H9 (cell line): ENCODE results near the gene PTPN23. TPM values are rescaled to one million over a fixed set of nuclear protein-coding genes. Genes with fewer than 3 reads are reported as not detected.

Source experiments
- DNase-seq: peaks from one replicate; pipeline ENCODE4 v3.0.0-alpha.2; 2017
- H2AFZ ChIP-seq: one replicate; pipeline ENCODE4 v1.6.1; 2013; ENCODE audit warnings: mild to moderate bottlenecking, low read length, control low read depth, moderate library complexity
- H2AK5ac ChIP-seq: 2 replicates; pipeline ENCODE4 v1.6.1; 2013; ENCODE audit warnings: low read length, control low read depth, mixed read lengths; ENCODE audit not compliant: insufficient read length
- H2BK120ac ChIP-seq: one replicate; pipeline ENCODE4 v1.6.1; 2013; ENCODE audit warnings: low read depth, mild to moderate bottlenecking, low read length, control low read depth, inconsistent platforms; ENCODE audit not compliant: poor library complexity, severe bottlenecking
- H2BK12ac ChIP-seq: 2 replicates; pipeline ENCODE4 v1.6.1; 2013; ENCODE audit warnings: low read length, control low read depth, mixed read lengths, low read depth; ENCODE audit not compliant: insufficient read length
- H2BK15ac ChIP-seq: 2 replicates; pipeline ENCODE4 v1.6.1; 2013; ENCODE audit warnings: low read depth, low read length, control low read depth
- H2BK20ac ChIP-seq: one replicate; pipeline ENCODE4 v1.6.1; 2013; ENCODE audit warnings: low read depth, mild to moderate bottlenecking, low read length, control low read depth, inconsistent platforms; ENCODE audit not compliant: poor library complexity, severe bottlenecking
- H2BK5ac ChIP-seq: 2 replicates; pipeline ENCODE4 v1.6.1; 2013; ENCODE audit warnings: low read length, control low read depth, mixed read lengths; ENCODE audit not compliant: insufficient read length
- H3K14ac ChIP-seq: 2 replicates; pipeline ENCODE4 v1.6.1; 2013; ENCODE audit warnings: low read length, control low read depth; ENCODE audit not compliant: insufficient read depth
- H3K18ac ChIP-seq: 2 replicates; pipeline ENCODE4 v1.6.1; 2013; ENCODE audit warnings: low read depth, mild to moderate bottlenecking, mixed read lengths, low read length, control low read depth; ENCODE audit not compliant: insufficient read length
- H3K23ac ChIP-seq: 2 replicates; pipeline ENCODE4 v1.6.1; 2013; ENCODE audit warnings: low read length, control low read depth, mixed read lengths, low read depth; ENCODE audit not compliant: insufficient read length
- H3K23me2 ChIP-seq: 2 replicates; pipeline ENCODE4 v1.6.1; 2013; ENCODE audit warnings: low read depth, mild to moderate bottlenecking, mixed read lengths, low read length, control low read depth; ENCODE audit not compliant: insufficient read length, poor library complexity, severe bottlenecking
- H3K27ac ChIP-seq: 2 replicates; pipeline ENCODE4 v1.5.1; 2013; ENCODE audit warnings: low read length, control low read depth, mixed read lengths, low read depth; ENCODE audit not compliant: insufficient read length
- H3K27me3 ChIP-seq: 2 replicates; pipeline ENCODE4 v1.6.1; 2013; ENCODE audit warnings: low read length, control low read depth, inconsistent platforms; ENCODE audit not compliant: insufficient read depth
- H3K4ac ChIP-seq: 2 replicates; pipeline ENCODE4 v1.6.1; 2013; ENCODE audit warnings: low read depth, mild to moderate bottlenecking, control low read depth, inconsistent platforms, low read length, moderate library complexity
- H3K4me1 ChIP-seq: 2 replicates; pipeline ENCODE4 v1.6.1; 2013; ENCODE audit warnings: low read length, control low read depth, inconsistent platforms; ENCODE audit not compliant: insufficient read depth
- H3K4me2 ChIP-seq: 2 replicates; pipeline ENCODE4 v1.6.1; 2013; ENCODE audit warnings: low read length, control low read depth, mixed read lengths; ENCODE audit not compliant: insufficient read length, insufficient read depth
- H3K56ac ChIP-seq: 2 replicates; pipeline ENCODE4 v1.6.1; 2013; ENCODE audit warnings: low read depth, mild to moderate bottlenecking, mixed read lengths, low read length, control low read depth; ENCODE audit not compliant: insufficient read length
- H3K79me1 ChIP-seq: 2 replicates; pipeline ENCODE4 v1.6.1; 2013; ENCODE audit warnings: low read depth, mild to moderate bottlenecking, moderate library complexity, low read length, control low read depth, inconsistent platforms; ENCODE audit not compliant: insufficient read depth, poor library complexity, severe bottlenecking
- H3K79me2 ChIP-seq: 2 replicates; pipeline ENCODE4 v1.6.1; 2013; ENCODE audit warnings: low read length, control low read depth, inconsistent platforms; ENCODE audit not compliant: insufficient read depth
- H3K9ac ChIP-seq: 2 replicates; pipeline ENCODE4 v1.6.1; 2013; ENCODE audit warnings: low read length, control low read depth, mixed read lengths; ENCODE audit not compliant: insufficient read length; ENCODE audit errors: extremely low read depth
- H3K9me3 ChIP-seq: one replicate; pipeline ENCODE4 v1.6.1; 2013; ENCODE audit warnings: low read depth, low read length, inconsistent platforms; ENCODE audit not compliant: control insufficient read depth
- H3T11ph ChIP-seq: one replicate; pipeline ENCODE4 v1.6.1; 2013; ENCODE audit warnings: mild to moderate bottlenecking, low read length, control low read depth, inconsistent platforms
- H4K20me1 ChIP-seq: one replicate; pipeline ENCODE4 v1.6.1; 2013; ENCODE audit not compliant: control insufficient read depth, insufficient read length, insufficient read depth
- H4K5ac ChIP-seq: 2 replicates; pipeline ENCODE4 v1.6.1; 2013; ENCODE audit warnings: low read depth, mild to moderate bottlenecking, mixed read lengths, low read length, control low read depth; ENCODE audit not compliant: insufficient read length
- H4K8ac ChIP-seq: replicated peaks from 2 replicates; pipeline ENCODE4 v1.6.1; 2013; ENCODE audit warnings: low read length, control low read depth, mixed read lengths, low read depth; ENCODE audit not compliant: insufficient read length
- H4K91ac ChIP-seq: 2 replicates; pipeline ENCODE4 v1.6.1; 2013; ENCODE audit warnings: low read depth, mild to moderate bottlenecking, moderate library complexity, mixed read lengths, low read length, control low read depth; ENCODE audit not compliant: insufficient read length
- H3K27ac Mint-ChIP-seq, 3 experiments: 2 replicates in 2 of 3; 3 replicates in 1 of 3; pipeline ENCODE4 v1.8.0; 2020 to 2021; ENCODE audit warnings: mixed read lengths in 3 of 3, mild to moderate bottlenecking in 1 of 3, moderate library complexity in 1 of 3
- H3K27me3 Mint-ChIP-seq: 2 replicates; pipeline ENCODE4 v1.8.0; 2021; ENCODE audit warnings: low read depth, mild to moderate bottlenecking, moderate library complexity, mixed read lengths
- H3K36me3 Mint-ChIP-seq, 3 experiments: 2 replicates in 2 of 3; 3 replicates in 1 of 3; pipeline ENCODE4 v1.8.0; 2020 to 2021; ENCODE audit warnings: low read depth in 3 of 3, mixed read lengths in 3 of 3; ENCODE audit not compliant: insufficient read depth in 1 of 3
- H3K4me1 Mint-ChIP-seq, 2 experiments: 2 replicates each; pipeline ENCODE4 v1.8.0; 2020; ENCODE audit warnings: mixed read lengths in 2 of 2
- H3K4me3 Mint-ChIP-seq, 2 experiments: 2 replicates in 1 of 2; 3 replicates in 1 of 2; pipeline ENCODE4 v1.8.0; 2020 to 2021; ENCODE audit warnings: mild to moderate bottlenecking in 2 of 2, mixed read lengths in 2 of 2, moderate library complexity in 1 of 2
- H3K9me3 Mint-ChIP-seq, 2 experiments: 2 replicates in 1 of 2; 3 replicates in 1 of 2; pipeline ENCODE4 v1.8.0; 2020; ENCODE audit warnings: mild to moderate bottlenecking in 2 of 2, mixed read lengths in 2 of 2, moderate library complexity in 1 of 2
- WGBS: extraction: QIAGEN DNeasy Blood & Tissue Kit; methylation state at CpG from one replicate; pipeline ENCODE4 v1.1.7; 2013; ENCODE audit warnings: missing lambda C conversion rate, low lambda C conversion rate, mixed read lengths; ENCODE audit not compliant: insufficient read length; ENCODE audit errors: extremely low coverage; 5-methylcytosine and 5-hydroxymethylcytosine counted together
- total RNA-seq: library from RNA; stranded (reverse); gene quantifications from 2 replicates; pipeline ENCODE4 v1.2.1, GENCODE V29; 2021
- TF ChIP-seq, protein P1 (sequence below): fragments of 200-600 bp; sonication (generic); conservative IDR thresholded peaks from 3 replicates; pipeline ENCODE4 v1.8.0; 2021; ENCODE audit warnings: antibody characterized with exemption, mild to moderate bottlenecking

Gene PTPN23
- total RNA-seq, 1 experiment from 2014 or later, result 42.2 TPM

DNA sequence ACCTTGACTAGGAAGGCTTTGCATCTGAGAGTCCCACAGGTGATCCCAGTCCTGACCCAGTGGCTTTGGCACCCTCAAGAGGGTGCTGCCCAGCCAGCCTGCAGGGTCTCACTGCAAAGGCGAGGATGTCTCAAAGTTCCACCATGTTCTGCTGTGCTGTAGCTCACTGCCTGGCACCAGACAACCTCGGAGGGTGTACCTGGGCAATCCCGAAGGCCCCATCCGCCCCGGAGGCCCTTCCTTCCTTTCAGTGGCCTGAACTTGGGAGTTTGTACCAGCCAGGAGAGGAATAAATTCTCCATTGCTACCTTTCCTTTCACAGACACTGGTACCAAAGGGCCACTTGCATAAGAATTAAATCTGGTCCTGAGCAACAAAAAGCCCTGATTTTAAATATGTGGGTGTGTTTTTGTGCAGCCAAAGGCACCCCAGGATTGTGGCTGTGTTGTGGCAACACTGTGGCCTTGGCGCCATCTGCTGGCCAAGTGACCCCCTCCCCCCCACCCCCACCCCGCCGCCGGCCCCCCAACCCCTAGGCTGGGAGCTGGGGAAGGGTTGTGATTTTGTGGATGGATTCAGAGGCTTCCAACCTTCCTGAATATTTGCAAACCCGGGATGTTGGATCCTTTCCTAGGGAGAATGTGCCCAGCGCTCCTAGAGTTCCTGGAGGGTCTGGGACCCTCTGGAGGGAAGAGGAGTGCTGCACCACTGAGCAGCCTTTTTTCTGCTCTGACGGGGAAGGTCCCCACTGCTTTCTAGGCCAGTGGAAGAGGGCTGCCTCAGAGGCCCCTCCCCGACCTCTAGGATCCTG is 9.7 kb upstream of the PTPN23 start:
- no peaks in the 10 kb centered on the region for H3K9me3 Mint-ChIP-seq
- H2BK5ac ChIP-seq, result no peak overlapping the region
- H3K27ac Mint-ChIP-seq, result peak overlapping the region in 1 of 3 experiments; percentile 57; a peak in 1 of 7 replicates
- H2BK12ac ChIP-seq, result no peak overlapping the region
- no peak overlapping the region for H2BK15ac ChIP-seq
- no peak overlapping the region for H4K91ac ChIP-seq
- TF ChIP-seq, protein P1, sequence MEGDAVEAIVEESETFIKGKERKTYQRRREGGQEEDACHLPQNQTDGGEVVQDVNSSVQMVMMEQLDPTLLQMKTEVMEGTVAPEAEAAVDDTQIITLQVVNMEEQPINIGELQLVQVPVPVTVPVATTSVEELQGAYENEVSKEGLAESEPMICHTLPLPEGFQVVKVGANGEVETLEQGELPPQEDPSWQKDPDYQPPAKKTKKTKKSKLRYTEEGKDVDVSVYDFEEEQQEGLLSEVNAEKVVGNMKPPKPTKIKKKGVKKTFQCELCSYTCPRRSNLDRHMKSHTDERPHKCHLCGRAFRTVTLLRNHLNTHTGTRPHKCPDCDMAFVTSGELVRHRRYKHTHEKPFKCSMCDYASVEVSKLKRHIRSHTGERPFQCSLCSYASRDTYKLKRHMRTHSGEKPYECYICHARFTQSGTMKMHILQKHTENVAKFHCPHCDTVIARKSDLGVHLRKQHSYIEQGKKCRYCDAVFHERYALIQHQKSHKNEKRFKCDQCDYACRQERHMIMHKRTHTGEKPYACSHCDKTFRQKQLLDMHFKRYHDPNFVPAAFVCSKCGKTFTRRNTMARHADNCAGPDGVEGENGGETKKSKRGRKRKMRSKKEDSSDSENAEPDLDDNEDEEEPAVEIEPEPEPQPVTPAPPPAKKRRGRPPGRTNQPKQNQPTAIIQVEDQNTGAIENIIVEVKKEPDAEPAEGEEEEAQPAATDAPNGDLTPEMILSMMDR, result peak; percentile 85
- H3K23me2 ChIP-seq, result no peaks in the 10 kb centered on the region
- H3K79me2 ChIP-seq, result no peaks in the 10 kb centered on the region
- H3K27me3 ChIP-seq, result no peaks in the 10 kb centered on the region
- H3K27me3 Mint-ChIP-seq, result peaks cover 2% of the 10 kb centered on the region
- no peak overlapping the region for H3K4ac ChIP-seq
- H4K5ac ChIP-seq, result no peak overlapping the region
- H3K79me1 ChIP-seq, result no peaks in the 10 kb centered on the region
- no peak overlapping the region for H3T11ph ChIP-seq
- H3K36me3 Mint-ChIP-seq, result no peaks in the 10 kb centered on the region
- H3K4me1 ChIP-seq, result no peaks in the 10 kb centered on the region
- H3K18ac ChIP-seq, result no peak overlapping the region
- peak; percentile 56 for DNase-seq
- H3K27ac ChIP-seq, result no peak overlapping the region
- H3K9ac ChIP-seq, result no peak overlapping the region
- H3K4me3 Mint-ChIP-seq, result no peak overlapping the region
- no peak overlapping the region for H3K4me2 ChIP-seq
- no peak overlapping the region for H4K8ac ChIP-seq
- H3K14ac ChIP-seq, result no peak overlapping the region; the same call in 1 of the 2 replicates
- no peaks in the 10 kb centered on the region for H3K9me3 ChIP-seq
- H3K4me1 Mint-ChIP-seq, result peaks cover 16 to 17% of the 10 kb centered on the region in 2 experiments
- H2AK5ac ChIP-seq, result no peak overlapping the region
- H4K20me1 ChIP-seq, result no peaks in the 10 kb centered on the region
- H2BK20ac ChIP-seq, result no peak overlapping the region
- no CpG with 5 or more reads among the region's 13 CpGs for WGBS
- no peak overlapping the region for H3K23ac ChIP-seq
- no peak overlapping the region for H2BK120ac ChIP-seq
- H3K56ac ChIP-seq, result no peak overlapping the region
- no peak overlapping the region for H2AFZ ChIP-seq
